ENCODE data around the gene UBLCP1.
"Not testable (repeated sequence)": the region's sequence is repeated elsewhere in the genome, so short reads cannot be mapped to it uniquely, and the experiment has no call there.

UBLCP1 gene

DNA sequence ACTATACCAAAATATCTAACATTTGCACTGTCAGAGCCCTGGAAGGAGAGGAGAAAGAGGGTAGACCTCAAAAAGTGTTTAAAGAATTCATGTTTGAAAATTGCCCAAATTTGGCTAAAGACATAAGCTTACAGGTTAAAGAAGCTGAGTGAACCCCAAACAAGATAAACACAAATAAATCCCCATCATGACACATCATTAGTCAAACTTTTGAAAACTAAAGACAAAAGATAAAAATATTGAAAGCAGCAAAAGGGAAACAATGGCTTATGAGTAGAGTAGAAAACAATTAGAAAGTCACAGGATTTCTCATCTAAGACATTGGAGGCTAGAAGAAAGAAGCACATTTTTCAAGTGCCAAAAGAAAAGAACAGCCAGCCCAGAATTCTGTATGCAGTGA lies 6.1 kb upstream of the UBLCP1 start:
- DNase-seq, result no peak

- no peak for DNase-seq
Measured at GRCh38 chr5:159257629-159258283, 5.3 kb upstream of the UBLCP1 start.

GRCh38 chr5:159258361-159258760 lies 4.7 kb upstream of the UBLCP1 start:
- DNase-seq, result no peak

GRCh38 chr5:159260212-159260611 lies 2.9 kb upstream of the UBLCP1 start:
- not testable (repeated sequence) for DNase-seq

DNA sequence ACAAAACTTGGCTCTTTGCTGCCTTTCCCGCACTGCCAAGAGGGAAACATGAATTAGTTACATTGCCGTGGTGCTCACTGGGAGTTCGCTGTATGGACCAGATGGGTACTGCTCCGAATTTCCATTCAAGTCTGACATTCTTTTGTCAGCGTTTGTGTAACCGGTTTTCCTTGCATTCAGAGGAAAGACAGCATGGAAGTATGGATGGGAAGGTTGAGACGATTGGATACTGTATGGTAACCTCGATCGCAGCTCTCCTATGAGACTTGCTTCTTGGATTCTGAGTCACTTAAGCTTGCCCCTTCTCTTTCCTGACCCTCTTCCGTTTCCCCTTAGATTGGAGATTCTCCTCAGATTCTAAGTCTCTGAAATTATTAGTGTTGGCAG lies 625 bp upstream of the UBLCP1 start:
- peak in 1 of 2 donors; percentile 28 for DNase-seq

DNA sequence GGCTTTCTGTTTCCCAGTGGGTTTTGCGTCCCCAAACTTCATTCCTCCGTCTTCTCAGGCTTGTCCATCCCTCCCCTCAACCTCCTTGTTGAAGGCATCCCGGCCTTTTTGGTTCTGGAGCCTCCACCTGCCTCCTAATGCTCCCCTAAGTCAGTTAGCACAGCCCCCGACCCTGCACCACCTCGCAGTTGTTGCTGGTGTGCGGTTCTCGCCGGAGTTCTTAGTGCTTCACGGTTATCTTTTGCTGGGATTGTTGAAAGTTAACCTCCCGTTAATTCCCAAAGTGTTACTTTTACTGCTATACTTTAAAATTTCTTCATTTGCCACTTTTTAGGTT lies 447 bp downstream of the UBLCP1 start:
- DNase-seq, result no peak

DNA sequence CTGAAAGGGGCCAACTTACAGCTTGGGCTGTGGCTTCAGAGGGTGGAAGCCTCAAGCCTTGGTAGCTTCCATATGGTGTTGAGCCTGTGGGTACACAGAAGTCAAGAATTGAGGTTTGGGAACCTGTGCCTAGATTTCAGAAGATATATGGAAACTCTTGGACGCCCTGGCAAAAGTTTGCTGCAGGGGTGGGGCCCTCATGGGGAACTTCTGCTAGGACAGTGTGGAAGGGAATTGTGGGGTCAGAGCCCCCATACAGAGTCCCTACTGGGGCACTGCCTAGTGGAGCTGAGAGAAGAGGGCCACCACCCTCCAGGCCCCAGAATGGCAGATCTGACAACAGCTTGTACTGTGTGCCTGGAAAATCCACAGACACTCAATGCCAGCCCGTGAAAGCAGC lies 3.7 kb downstream of the UBLCP1 start:
- DNase-seq, result not testable (repeated sequence)

DNA sequence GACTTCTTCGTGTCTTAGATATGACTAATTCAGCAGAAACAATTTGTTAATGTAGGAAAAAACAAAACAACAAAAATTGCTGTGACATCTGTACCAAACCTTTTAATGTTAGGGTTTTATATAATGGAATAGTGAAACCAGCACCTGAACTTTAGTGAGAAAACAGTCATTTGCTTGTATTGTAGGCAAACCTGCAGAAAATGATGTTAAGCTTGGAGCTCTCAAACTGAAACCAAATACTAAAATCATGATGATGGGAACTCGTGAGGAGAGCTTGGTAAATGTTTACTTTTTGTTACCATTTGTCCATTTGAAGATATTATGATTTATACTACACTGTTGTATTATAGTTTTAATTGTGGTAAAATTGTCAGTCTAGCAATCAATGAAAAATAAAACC lies 6.6 kb downstream of the UBLCP1 start:
- DNase-seq, result no peak

DNA sequence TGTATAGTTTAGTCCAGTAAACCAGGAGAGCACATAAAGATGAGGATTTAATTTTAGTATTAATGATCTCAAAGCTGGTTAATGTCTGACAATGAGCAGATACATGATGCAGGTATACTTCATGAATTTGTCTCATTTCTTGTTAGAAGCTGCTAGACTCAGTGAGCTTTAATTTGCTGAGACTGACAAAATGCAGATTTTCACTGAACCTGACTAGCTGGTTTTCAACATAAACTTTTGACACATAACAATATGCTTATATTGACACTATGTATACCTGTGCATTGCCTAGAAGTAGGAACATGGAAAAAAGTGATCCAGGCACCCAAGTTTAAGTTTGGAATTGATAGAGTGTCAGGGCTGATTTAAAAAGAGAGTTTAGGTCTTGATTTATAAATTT lies 10.8 kb downstream of the UBLCP1 start:
- no peak for DNase-seq

DNA sequence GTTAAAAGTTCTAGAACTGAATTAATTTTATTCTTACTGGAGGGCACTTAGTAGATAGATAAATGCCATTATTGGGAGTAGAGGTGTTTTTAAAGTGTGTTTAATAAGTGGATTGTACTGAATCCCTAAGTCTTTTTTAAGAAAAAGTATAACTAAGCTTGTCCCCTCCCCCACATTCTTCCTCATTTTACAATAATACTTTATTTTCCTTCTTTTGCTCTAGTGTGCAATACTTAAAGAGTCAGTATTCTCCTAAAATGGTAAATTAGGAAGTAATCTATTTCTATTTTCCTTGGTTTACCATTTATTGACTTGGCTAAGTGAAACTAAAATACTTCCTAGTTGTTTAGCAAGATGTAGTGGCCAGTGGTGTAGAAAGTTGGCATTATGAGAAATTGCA lies 11.6 kb downstream of the UBLCP1 start:
- DNase-seq, result no peak

GRCh38 chr5:159286420-159287035 lies 23.4 kb downstream of the UBLCP1 start:
- peak in 1 of 2 donors; percentile 51 for DNase-seq

- no peak for DNase-seq
Measured at GRCh38 chr5:159290741-159291140, 27.7 kb downstream of the UBLCP1 start.

- DNase-seq, result no peak
Measured at GRCh38 chr5:159294921-159295320, 31.8 kb downstream of the UBLCP1 start.

DNA sequence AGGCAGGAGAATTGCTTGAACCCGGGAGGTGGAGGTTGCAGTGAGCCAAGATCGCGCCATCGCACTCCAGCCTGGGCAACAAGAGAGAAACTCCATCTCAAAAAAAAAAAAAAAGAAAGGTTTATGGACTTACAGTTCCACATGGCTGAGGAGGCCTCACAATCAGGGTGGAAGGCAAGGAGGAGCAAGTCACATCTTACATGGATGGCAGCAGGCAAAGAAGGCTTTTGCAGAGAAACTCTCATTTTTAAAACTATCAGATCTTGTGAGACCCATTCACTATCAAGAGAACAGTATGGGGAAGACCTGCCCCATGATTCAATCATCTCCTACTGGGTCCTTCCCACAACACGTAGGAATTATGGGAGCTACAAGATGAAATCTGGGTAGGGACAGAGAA lies 34.2 kb downstream of the UBLCP1 start:
- DNase-seq, result not testable (repeated sequence)

GRCh38 chr5:159301466-159301865 lies 38.4 kb downstream of the UBLCP1 start:
- no peak for DNase-seq

DNA sequence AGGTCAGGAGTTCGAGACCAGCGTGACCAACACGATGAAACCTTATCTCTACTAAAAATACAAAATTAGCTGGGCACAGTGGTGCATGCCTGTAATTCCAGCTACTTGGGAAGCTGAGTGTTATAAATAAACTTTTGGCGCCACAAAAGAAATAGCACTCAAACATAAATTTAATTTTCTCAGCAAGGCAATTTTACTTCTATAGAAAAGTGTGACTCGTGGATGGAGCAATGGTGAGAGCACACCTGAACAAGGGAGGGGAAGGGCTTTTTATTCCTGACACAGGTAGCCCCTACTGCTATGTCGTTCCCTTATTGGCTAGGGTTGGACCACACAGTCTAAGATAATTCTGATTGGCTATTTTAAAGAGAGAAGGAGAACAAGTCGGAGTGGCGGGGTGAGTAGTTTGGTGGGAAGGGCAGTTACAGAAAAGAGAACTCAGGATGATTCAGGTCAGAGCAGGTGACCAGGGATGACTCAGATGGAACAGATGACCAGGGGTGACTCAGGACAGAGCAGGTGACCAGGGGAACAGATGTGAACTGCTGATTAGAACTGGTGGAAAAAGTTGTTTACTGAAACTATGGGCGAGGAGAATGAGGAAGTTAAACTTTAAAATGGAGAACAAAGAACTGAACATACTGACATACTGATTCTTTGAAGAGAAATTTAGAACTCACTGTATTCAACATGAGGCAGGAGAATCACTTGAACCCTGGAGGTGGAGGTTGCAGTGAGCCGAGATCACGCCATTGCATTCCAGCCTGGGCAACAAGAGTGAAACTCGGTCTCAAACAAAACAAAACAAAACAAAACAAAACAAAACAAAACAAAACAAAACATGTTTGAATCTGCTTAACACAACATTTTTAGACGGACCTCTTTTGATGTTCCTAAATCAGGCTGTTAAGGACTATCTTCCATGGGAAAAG lies 39.1 kb downstream of the UBLCP1 start:
- DNase-seq, result not testable (repeated sequence)

DNA sequence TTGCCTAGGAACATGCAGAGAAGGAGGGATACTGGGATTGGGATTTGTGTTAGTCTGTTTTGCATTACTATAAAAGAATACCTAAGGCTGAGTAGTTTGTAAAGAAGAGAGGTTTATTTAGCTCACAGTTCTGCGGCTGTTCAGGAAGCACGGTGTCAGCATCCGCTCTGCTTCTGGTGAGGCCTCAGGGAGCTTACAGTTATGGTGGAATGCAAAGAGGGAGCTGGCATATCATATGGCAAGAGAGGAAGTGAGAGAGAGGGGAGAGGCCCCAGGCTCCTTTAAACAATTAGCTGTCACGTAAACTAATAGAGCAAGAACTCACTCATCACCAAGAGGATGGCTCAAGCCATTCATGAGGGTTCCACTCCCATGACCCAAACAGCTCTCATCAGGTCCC lies 40.2 kb downstream of the UBLCP1 start:
- DNase-seq, result no peak

DNA sequence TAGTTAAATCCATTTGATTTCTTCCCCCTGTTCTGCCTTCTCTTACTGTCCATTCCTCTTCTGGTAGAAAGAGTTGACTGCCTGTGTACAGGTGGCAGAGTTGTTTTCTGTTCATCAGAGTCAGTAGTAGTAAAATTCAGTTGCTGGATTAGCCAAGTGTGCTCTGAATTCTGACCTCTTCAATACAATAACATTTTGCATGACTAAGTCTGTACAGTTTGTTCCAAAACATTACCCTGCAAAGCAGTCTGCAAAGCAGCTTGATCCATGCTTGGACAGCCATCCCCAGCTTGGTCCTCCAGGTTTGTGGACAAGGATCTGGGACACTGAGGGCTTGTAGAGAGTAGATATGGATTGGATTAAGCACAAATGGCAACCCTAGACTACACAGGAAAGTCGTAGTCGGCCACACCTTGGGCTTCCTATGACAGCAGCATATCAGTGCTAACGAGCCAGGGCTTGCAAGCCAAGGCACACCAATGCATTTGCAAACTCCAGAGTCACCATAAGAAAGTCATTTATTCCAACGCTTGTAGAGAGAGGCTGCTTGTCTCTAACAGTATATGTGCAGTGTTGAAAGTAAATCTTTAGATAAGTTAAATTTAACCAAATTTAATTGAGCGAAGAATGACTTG lies 42.0 kb downstream of the UBLCP1 start:
- no peak for DNase-seq

GRCh38 chr5:159309689-159310433 lies 46.8 kb downstream of the UBLCP1 start:
- DNase-seq, result no peak

GRCh38 chr5:159310511-159310910 lies 47.4 kb downstream of the UBLCP1 start:
- DNase-seq, result peak; percentile 19 to 21

GRCh38 chr5:159311063-159311462 lies 48.0 kb downstream of the UBLCP1 start:
- no peak for DNase-seq

GRCh38 chr5:159313197-159313596 lies 50.1 kb downstream of the UBLCP1 start:
- no peak for DNase-seq

Data from CD4-positive, alpha-beta T cell treated with Interferon alpha-2 for 1 hour (primary cell).